Neutrophil (primary cell): ENCODE data around the gene TGFBR1.
A peak's percentile ranks its signal among the peaks of the same experiment; 100 is the strongest.

Experiments used
- H3K27ac ChIP-seq: fragments of 200-600 bp; sonication (generic); 2 replicates; pipeline ENCODE4 v1.5.1; 2016; ENCODE audit warnings: mild to moderate bottlenecking, moderate library complexity
- H3K27me3 ChIP-seq: fragments of 200-600 bp; sonication (generic); 2 replicates; pipeline ENCODE4 v1.6.0; 2016; ENCODE audit warnings: mild to moderate bottlenecking
- H3K36me3 ChIP-seq: fragments of 200-600 bp; sonication (generic); 2 replicates; pipeline ENCODE4 v1.5.1; 2017
- H3K4me1 ChIP-seq, 2 experiments: fragments of 200-600 bp in 1 of 2; sonication (generic) in 1 of 2; 1 replicate in 1 of 2; 2 replicates in 1 of 2; pipeline versions ENCODE4 v1.5.1 to v1.6.1; 2013 to 2016; ENCODE audit warnings: low read depth in 1 of 2, low read length in 1 of 2, mild to moderate bottlenecking in 1 of 2, moderate library complexity in 1 of 2; ENCODE audit not compliant: control insufficient read depth in 1 of 2, insufficient read depth in 1 of 2
- H3K4me3 ChIP-seq, 2 experiments: fragments of 200-600 bp in 1 of 2; sonication (generic) in 1 of 2; 1 replicate in 1 of 2; 2 replicates in 1 of 2; pipeline ENCODE4 v1.5.1; 2013 to 2016; ENCODE audit warnings: low read depth in 1 of 2, low read length in 1 of 2, mild to moderate bottlenecking in 1 of 2, moderate library complexity in 1 of 2
- H3K9me3 ChIP-seq: fragments of 200-600 bp; sonication (generic); 2 replicates; pipeline ENCODE4 v1.5.1; 2016
- CTCF ChIP-seq: fragments of 200-600 bp; sonication (generic); IDR thresholded peaks from 2 replicates; pipeline ENCODE4 v1.5.1; 2016; ENCODE audit warnings: antibody characterized with exemption

Gene TGFBR1

GRCh38 chr9:99103901-99104458, 933 bp upstream of the TGFBR1 start:
- H3K27me3 ChIP-seq = peaks cover 3% of the 10 kb centered on the region
- TF ChIP-seq CTCF = no peak
- H3K4me3 ChIP-seq = peak overlapping the region; percentile 76 to 89
- H3K9me3 ChIP-seq = no peaks in the 10 kb centered on the region
- peak overlapping the region; percentile 94 for H3K27ac ChIP-seq
- H3K4me1 ChIP-seq = peaks cover 41% of the 10 kb centered on the region in 2 experiments
- no peaks in the 10 kb centered on the region for H3K36me3 ChIP-seq

- no peaks in the 10 kb centered on the region for H3K36me3 ChIP-seq
- H3K4me3 ChIP-seq = peak overlapping the region; percentile 76 to 77
- H3K27me3 ChIP-seq = no peaks in the 10 kb centered on the region
- peaks cover 55 to 56% of the 10 kb centered on the region in 2 experiments for H3K4me1 ChIP-seq
- peak overlapping the region; percentile 94 for H3K27ac ChIP-seq
- peak; percentile 42 for TF ChIP-seq CTCF
- H3K9me3 ChIP-seq = no peaks in the 10 kb centered on the region
Observed at GRCh38 chr9:99105152-99106043, 485 bp downstream of the TGFBR1 start.

GRCh38 chr9:99106044-99106375, 1.1 kb downstream of the TGFBR1 start:
- no peaks in the 10 kb centered on the region for H3K36me3 ChIP-seq
- H3K27ac ChIP-seq = peak overlapping the region; percentile 94
- no peak for TF ChIP-seq CTCF
- peak overlapping the region; percentile 76 to 77 for H3K4me3 ChIP-seq
- H3K27me3 ChIP-seq = no peaks in the 10 kb centered on the region
- no peaks in the 10 kb centered on the region for H3K9me3 ChIP-seq
- H3K4me1 ChIP-seq = peaks cover 61 to 62% of the 10 kb centered on the region in 2 experiments

GRCh38 chr9:99107421-99107820, 2.5 kb downstream of the TGFBR1 start:
- no peaks in the 10 kb centered on the region for H3K27me3 ChIP-seq
- no peaks in the 10 kb centered on the region for H3K36me3 ChIP-seq
- peak overlapping the region; percentile 94 for H3K27ac ChIP-seq
- TF ChIP-seq CTCF = no peak
- H3K4me3 ChIP-seq = peak overlapping the region; percentile 76 to 77
- peaks cover 76% of the 10 kb centered on the region in 2 experiments for H3K4me1 ChIP-seq
- no peaks in the 10 kb centered on the region for H3K9me3 ChIP-seq

GRCh38 chr9:99108131-99108530, 3.2 kb downstream of the TGFBR1 start:
- peak overlapping the region in 1 of 2 experiments; percentile 77 for H3K4me3 ChIP-seq
- peak overlapping the region; percentile 94 for H3K27ac ChIP-seq
- peaks cover 83% of the 10 kb centered on the region in 2 experiments for H3K4me1 ChIP-seq

More at GRCh38 chr9:99108131-99108530, 3.2 kb downstream of the TGFBR1 start:
- H3K27me3 ChIP-seq = no peaks in the 10 kb centered on the region
- H3K36me3 ChIP-seq = no peaks in the 10 kb centered on the region
- TF ChIP-seq CTCF = no peak
- H3K9me3 ChIP-seq = no peaks in the 10 kb centered on the region
